ENCODE measurements around the gene ULK1. TPM values are rescaled to one million over a fixed set of nuclear protein-coding genes. Genes with fewer than 3 reads are reported as not detected.

ULK1 gene
- total RNA-seq, 1 donor from 2014 or later: 57.4 TPM

DNA sequence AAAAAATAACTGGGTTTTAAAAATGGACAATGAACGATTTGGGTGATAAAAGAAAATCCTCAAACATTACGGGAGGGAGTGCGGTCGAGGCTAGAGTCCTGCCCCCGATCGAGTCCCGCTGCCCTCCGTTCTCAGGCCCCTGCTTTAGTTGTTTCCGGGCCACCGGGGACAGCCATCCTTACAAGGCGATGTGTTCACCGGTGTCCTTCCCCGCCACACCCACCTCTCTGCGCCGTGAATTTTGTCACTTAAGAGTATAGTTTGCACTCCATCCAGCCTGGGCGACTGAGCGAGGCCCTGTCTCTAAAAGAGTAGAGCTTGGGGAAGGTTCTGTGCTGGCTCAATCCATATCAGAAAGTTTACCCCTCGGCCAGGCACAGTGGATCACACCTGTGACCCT, 2.9 kb downstream of the ULK1 start:
- peaks cover 71% of the 10 kb centered on the region for H3K4me1 ChIP-seq

DNA sequence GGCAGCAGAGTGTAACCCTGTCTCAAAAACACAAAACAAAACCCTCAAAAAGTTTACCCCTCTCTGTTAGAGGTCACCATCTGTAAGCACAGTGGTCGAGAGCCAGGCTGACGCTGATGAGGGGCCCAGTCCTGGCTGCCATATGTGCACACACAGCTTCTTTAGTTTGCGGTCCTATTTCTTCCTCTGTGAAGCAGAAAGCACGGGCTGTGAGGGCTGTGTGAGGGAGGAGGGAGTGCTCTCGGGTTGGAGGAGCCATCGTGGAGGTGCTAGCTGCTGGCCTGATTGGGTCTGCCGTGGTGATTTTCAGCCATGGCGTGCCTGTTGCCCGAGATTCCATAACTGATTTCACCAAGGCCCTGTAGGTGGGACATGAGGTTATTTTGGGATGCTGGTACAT, 3.5 kb downstream of the ULK1 start:
- Histone ChIP-seq H3K36me3 (peaks cover 19% of the 10 kb centered on the region), H3K4me3 (no peak overlapping the region), H3K27me3 (ENCODE audit: low read depth) (no peaks in the 10 kb centered on the region), H3K4me1 (peaks cover 77% of the 10 kb centered on the region), H3K9me3 (replicated peaks) (no peaks in the 10 kb centered on the region), H3K27ac (replicated peaks) (peak overlapping the region; percentile 99)
- intact Hi-C loops (cut with micrococcal nuclease): no loop called here
- TF ChIP-seq, protein P1, sequence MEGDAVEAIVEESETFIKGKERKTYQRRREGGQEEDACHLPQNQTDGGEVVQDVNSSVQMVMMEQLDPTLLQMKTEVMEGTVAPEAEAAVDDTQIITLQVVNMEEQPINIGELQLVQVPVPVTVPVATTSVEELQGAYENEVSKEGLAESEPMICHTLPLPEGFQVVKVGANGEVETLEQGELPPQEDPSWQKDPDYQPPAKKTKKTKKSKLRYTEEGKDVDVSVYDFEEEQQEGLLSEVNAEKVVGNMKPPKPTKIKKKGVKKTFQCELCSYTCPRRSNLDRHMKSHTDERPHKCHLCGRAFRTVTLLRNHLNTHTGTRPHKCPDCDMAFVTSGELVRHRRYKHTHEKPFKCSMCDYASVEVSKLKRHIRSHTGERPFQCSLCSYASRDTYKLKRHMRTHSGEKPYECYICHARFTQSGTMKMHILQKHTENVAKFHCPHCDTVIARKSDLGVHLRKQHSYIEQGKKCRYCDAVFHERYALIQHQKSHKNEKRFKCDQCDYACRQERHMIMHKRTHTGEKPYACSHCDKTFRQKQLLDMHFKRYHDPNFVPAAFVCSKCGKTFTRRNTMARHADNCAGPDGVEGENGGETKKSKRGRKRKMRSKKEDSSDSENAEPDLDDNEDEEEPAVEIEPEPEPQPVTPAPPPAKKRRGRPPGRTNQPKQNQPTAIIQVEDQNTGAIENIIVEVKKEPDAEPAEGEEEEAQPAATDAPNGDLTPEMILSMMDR (IDR thresholded peaks at IDR 0.05; ENCODE audit: borderline replicate concordance): no peak
- no peak for DNase-seq

More for the DNA sequence above, 2.9 kb downstream of the ULK1 start:
- no peak for DNase-seq
- Histone ChIP-seq H3K9me3 (replicated peaks) (no peaks in the 10 kb centered on the region), H3K27ac (replicated peaks) (peak overlapping the region; percentile 99), H3K36me3 (peaks cover 19% of the 10 kb centered on the region), H3K4me3 (peak overlapping the region; percentile 79), H3K27me3 (ENCODE audit: low read depth) (no peaks in the 10 kb centered on the region)
- TF ChIP-seq, protein P1 (IDR thresholded peaks at IDR 0.05; ENCODE audit: borderline replicate concordance): no peak
- intact Hi-C loops (cut with micrococcal nuclease): no loop called here

DNA sequence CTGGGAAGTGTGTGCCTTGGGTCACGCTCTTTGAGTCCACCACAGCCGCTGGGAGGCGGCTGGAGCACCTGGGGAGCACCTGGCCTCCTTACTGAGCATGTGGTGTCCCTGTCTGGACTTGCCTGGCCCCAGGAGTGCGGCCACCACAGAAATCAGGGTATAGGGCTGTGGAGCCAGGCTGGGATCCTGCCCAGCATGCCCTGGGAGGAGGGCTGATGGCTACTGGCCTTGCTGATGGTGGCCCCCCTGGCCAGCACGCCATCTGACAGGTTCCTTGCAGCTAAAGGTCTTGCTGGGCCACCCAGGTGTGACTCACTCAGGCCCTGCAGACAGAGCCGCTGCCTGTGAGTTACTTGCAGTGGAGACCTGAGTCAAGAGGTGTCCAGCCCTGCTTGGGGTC, 6.0 kb downstream of the ULK1 start:
- intact Hi-C loops (cut with micrococcal nuclease): no loop called here
- Histone ChIP-seq H3K36me3 (peaks cover 19% of the 10 kb centered on the region), H3K9me3 (replicated peaks) (no peaks in the 10 kb centered on the region), H3K27me3 (ENCODE audit: low read depth) (no peaks in the 10 kb centered on the region), H3K27ac (replicated peaks) (peak overlapping the region; percentile 80), H3K4me1 (peaks cover 94% of the 10 kb centered on the region), H3K4me3 (no peak overlapping the region)
- TF ChIP-seq, protein P1 (IDR thresholded peaks at IDR 0.05; ENCODE audit: borderline replicate concordance): no peak
- no peak for DNase-seq

DNA sequence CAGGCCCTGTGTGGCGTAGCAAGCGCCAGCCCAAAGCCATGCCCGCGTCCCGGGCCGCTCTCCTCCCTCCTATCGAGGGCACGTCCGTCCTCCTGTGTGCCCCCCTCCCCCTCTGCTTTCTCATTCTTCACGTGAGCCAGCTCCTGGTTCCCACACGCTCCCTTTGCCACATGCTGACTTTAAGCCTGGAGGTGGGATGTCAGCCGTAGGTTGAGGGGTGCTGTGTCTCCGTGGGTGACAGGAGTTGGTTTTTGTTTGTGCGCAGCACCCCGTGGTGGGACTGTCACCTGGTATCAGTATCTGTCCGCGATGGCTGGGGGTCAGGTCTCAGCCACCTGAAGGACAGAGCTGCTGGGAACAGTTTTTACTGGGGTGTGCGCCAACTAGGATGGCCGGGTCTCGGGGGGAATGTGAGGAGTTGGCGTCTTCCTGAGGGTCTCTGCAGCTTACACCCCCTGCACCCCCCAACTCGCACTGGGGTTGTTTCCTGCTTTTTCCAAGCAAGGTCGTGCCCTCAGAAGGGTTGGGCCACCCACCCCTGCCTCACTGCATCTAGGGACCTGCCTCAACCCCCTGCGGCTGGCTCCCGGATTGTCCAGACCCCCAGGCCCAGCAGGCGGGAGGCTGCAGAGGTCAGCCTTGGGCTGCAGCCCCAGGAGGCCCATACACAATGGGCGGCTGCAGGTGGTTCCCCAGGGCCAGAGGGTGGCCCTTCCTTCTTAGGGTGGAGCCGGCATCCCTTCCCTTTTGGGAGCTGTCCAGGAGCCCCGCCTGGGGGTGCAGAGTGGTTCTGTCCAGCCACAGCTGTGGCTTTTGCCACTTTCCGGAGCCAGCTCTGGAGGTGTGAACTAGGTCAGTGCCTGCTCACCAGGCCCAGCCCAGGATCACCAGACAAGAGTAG, 7.3 kb downstream of the ULK1 start:
- DNase-seq: peak; percentile 70
- Histone ChIP-seq H3K27ac (replicated peaks) (peak overlapping the region; percentile 80), H3K36me3 (peaks cover 21% of the 10 kb centered on the region), H3K4me3 (peak overlapping the region; percentile 47), H3K4me1 (peaks cover 95% of the 10 kb centered on the region), H3K27me3 (ENCODE audit: low read depth) (no peaks in the 10 kb centered on the region), H3K9me3 (replicated peaks) (no peaks in the 10 kb centered on the region)
- intact Hi-C loops (cut with micrococcal nuclease): no loop called here
- TF ChIP-seq, protein P1 (IDR thresholded peaks at IDR 0.05; ENCODE audit: borderline replicate concordance): no peak

DNA sequence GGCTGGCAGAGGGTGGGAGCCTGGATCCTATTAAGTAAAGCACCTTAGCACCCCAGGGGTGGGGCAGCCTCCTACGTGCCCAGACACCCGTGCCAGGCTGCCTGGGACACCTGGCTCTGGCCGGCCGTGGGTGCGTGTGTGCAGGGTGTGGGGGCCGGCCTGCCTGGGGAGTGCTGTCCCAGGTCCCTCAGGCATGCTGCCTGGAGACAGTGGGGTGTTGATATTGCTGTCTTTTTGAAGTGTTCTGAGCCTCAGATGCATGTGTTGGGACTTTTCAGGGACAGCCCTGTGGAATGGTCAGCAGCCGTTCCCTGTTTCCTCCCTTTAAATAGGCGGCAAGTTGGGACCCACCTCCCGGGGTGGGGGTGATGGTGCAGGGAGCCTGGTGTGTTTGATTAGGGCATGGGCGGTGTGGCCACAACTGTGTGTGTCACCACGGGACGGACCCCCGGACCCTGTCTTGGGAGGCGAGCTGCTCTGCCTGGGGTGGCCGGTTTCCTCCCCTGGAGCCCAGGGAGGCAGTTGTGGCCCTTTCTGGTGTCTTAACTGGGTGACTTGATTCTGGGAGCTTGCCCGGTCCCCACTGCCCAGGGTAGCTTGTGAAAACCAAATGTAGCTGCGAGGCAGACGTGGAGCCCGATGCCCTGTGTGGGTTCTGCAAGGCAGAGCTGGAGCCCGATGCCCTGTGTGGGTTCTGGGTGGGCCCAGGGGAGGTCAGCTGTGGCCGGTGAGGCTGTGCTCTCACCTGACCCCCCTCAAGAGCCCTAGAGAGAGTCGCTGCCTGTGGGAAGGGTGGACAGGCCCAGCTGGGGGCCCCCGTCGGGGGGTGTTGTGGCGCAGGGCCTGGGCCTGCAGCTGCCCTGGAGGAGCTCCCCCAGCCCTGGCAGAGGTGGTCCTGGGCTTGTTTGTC, 8.2 kb downstream of the ULK1 start:
- peak overlapping the region; percentile 80 for H3K27ac ChIP-seq (replicated peaks)
- no peaks in the 10 kb centered on the region for H3K9me3 ChIP-seq (replicated peaks)
- no peaks in the 10 kb centered on the region for H3K27me3 ChIP-seq (ENCODE audit: low read depth)
- H3K4me1 ChIP-seq: peaks cover 87% of the 10 kb centered on the region
- TF ChIP-seq, protein P1 (IDR thresholded peaks at IDR 0.05; ENCODE audit: borderline replicate concordance): no peak
- peak overlapping the region; percentile 47 for H3K4me3 ChIP-seq
- intact Hi-C loops (cut with micrococcal nuclease): no loop called here
- no peak for DNase-seq
- H3K36me3 ChIP-seq: peaks cover 23% of the 10 kb centered on the region

Data from left ventricle myocardium inferior (tissue), 1 donor.